ENCODE results near the gene LIMS1. TPM values are rescaled to one million over a fixed set of nuclear protein-coding genes. Genes with fewer than 3 reads are reported as not detected.
A peak's percentile ranks its signal among the peaks of the same experiment; 100 is the strongest.

The LIMS1 gene
- total and polyA plus RNA-seq, 2 of the 13 experiments (the other 11 are each of a cell fraction or from before 2014, with no cell fraction given) = 38.3 to 49.6 TPM

GRCh38 chr2:108560241-108560811, 26.1 kb downstream of the LIMS1 start (continued):
- TF ChIP-seq GRHL1 (CRISPR knock-in tag; conservative IDR thresholded peaks at IDR 0.05) (no peak), MEIS1 (CRISPR knock-in tag; IDR thresholded peaks at IDR 0.05; ENCODE audit: borderline replicate concordance) (no peak), HMG20A (CRISPR knock-in tag; IDR thresholded peaks at IDR 0.05; ENCODE audit: borderline replicate concordance) (no peak), IKZF4 (CRISPR knock-in tag; IDR thresholded peaks at IDR 0.05; ENCODE audit: borderline replicate concordance, low read depth, not compliant biosample characterization) (no peak), THAP8 (CRISPR knock-in tag; IDR thresholded peaks at IDR 0.05; ENCODE audit: borderline replicate concordance) (no peak)
- TF ChIP-seq, protein P1, sequence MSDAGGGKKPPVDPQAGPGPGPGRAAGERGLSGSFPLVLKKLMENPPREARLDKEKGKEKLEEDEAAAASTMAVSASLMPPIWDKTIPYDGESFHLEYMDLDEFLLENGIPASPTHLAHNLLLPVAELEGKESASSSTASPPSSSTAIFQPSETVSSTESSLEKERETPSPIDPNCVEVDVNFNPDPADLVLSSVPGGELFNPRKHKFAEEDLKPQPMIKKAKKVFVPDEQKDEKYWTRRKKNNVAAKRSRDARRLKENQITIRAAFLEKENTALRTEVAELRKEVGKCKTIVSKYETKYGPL (CRISPR knock-in tag; IDR thresholded peaks at IDR 0.05) = no peak

GRCh38 chr2:108560895-108561530, 26.7 kb downstream of the LIMS1 start:
- peaks cover 65% of the 10 kb centered on the region for H3K79me2 ChIP-seq (ENCODE audit: insufficient read depth, low read length)

More at GRCh38 chr2:108560895-108561530, 26.7 kb downstream of the LIMS1 start:
- 81% methylated on average over 1 of the region's 1 CpG for WGBS (ENCODE audit: low lambda C conversion rate)
- no peak overlapping the region for H2AFZ ChIP-seq (ENCODE audit: low read length)
- no peaks in the 10 kb centered on the region; a peak in 1 of 5 replicates for H3K36me3 ChIP-seq (replicated peaks in 1 of 2; ENCODE audit: control insufficient read depth in 1 of 2, insufficient read depth in 2 of 2, low read length in 2 of 2)
- intact Hi-C loops (cut with micrococcal nuclease; ENCODE audit: unreplicated experiment) (no loop called here), in situ Hi-C loops (cut with HindIII; ENCODE audit: extremely low pct_ligation_motif_present, low pct_unique_long_range_greater_than_20kb) (no loop called here)
- DNase-seq (ENCODE audit: low spot score) (no peak), ATAC-seq (peak; percentile 41; the same call in 1 of the 3 replicates), FAIRE-seq (no peak)
- no peaks in the 10 kb centered on the region for H3K27me3 ChIP-seq (ENCODE audit: control insufficient read depth in 1 of 2, insufficient read depth in 2 of 2, low read length in 2 of 2)
- H3K4me3 ChIP-seq (replicated peaks in 1 of 3; ENCODE audit: insufficient read depth in 1 of 3, low read depth in 2 of 3, low read length in 3 of 3) = no peak overlapping the region
- peaks cover 26% of the 10 kb centered on the region for H3K4me1 ChIP-seq (ENCODE audit: insufficient read depth, low read length)
- H3K27ac ChIP-seq (ENCODE audit: extremely low read length, insufficient read depth, low read length) = no peak overlapping the region
- H3K4me2 ChIP-seq (ENCODE audit: low read depth, low read length) = no peak overlapping the region
- CTCF ChIA-PET (ENCODE audit: low intra/inter-chr PET ratio, low total read pairs) = no interaction called here
- TF ChIP-seq ZNF230 (CRISPR knock-in tag; IDR thresholded peaks at IDR 0.05) (0 out of 2 replicates have a peak, but pooled peaks have one; percentile 28), MAFK (conservative IDR thresholded peaks at IDR 0.05 in 1 of 2, IDR thresholded peaks at IDR 0.05 in 1 of 2; ENCODE audit: low read length in 2 of 2) (no peak), PAWR (CRISPR knock-in tag; IDR thresholded peaks at IDR 0.05; ENCODE audit: borderline replicate concordance) (0 out of 2 replicates have a peak, but pooled peaks have one; percentile 36), ZNF629 (CRISPR knock-in tag; conservative IDR thresholded peaks at IDR 0.05) (0 out of 2 replicates have a peak, but pooled peaks have one; percentile 9)
- POLR2A ChIA-PET = interaction anchor here (1.2 kb wide), 1 partner anchor 27 kb away, joined by 3 read pairs; no protein-coding TSS in a partner anchor
- BruUV-seq (replicated peaks) = no TSS peak
- H3K9ac ChIP-seq (ENCODE audit: insufficient read depth, low read depth, low read length) = no peak overlapping the region
- no peaks in the 10 kb centered on the region for H3K9me3 ChIP-seq (ENCODE audit: low read length)
- no peaks in the 10 kb centered on the region; the same call in 1 of the 2 replicates for H4K20me1 ChIP-seq (ENCODE audit: insufficient read depth, low read length)
